Breast epithelium (tissue), 4 donors: ENCODE results near the gene CARS1. TPM values are rescaled to one million over a fixed set of nuclear protein-coding genes. Genes with fewer than 3 reads are reported as not detected.

Source experiments
- DNase-seq, 2 donors: peaks; one replicate each; pipeline ENCODE4 v3.0.0-alpha.2; 2019; ENCODE audit warnings: low spot score in 2 of 2
- H3K27ac ChIP-seq, 2 donors: fragments of 200-600 bp; sonication (generic) in 1 of 2; one replicate each; pipeline ENCODE4 v1.5.1; 2016 to 2019; ENCODE audit warnings: mild to moderate bottlenecking in 1 of 2
- H3K27me3 ChIP-seq, 2 donors: fragments of 200-600 bp; sonication (generic) in 1 of 2; one replicate each; pipeline versions ENCODE4 v1.5.1 to v1.6.0; 2017 to 2019; ENCODE audit warnings: control low read depth in 1 of 2, mild to moderate bottlenecking in 1 of 2
- H3K36me3 ChIP-seq: fragments of 200-600 bp; one replicate; pipeline ENCODE4 v1.5.1; 2019
- H3K4me1 ChIP-seq, 2 donors: fragments of 200-600 bp; sonication (generic); one replicate each; pipeline ENCODE4 v1.5.1; 2016 to 2019; ENCODE audit warnings: control low read depth in 1 of 2
- H3K4me3 ChIP-seq, 3 donors: fragments of 200-600 bp; sonication (generic); 1 replicate in 2 of 3; 2 replicates in 1 of 3; pipeline ENCODE4 v1.5.1; 2016 to 2019; ENCODE audit warnings: mild to moderate bottlenecking in 3 of 3, moderate library complexity in 2 of 3
- H3K9me3 ChIP-seq, 2 donors: fragments of 200-600 bp; sonication (generic) in 1 of 2; one replicate each; pipeline ENCODE4 v1.5.1; 2016 to 2019; ENCODE audit warnings: control low read depth in 1 of 2
- CTCF ChIP-seq, 3 donors: fragments of 450-650 bp; IDR thresholded peaks; one replicate each; pipeline ENCODE4 v1.5.1; 2016 to 2017; ENCODE audit warnings: antibody characterized with exemption in 3 of 3, mild to moderate bottlenecking in 3 of 3, moderate library complexity in 3 of 3
- POLR2A ChIP-seq: fragments of 450-650 bp; IDR thresholded peaks from one replicate; pipeline ENCODE4 v1.6.1; 2016; ENCODE audit warnings: antibody characterized with exemption, mild to moderate bottlenecking, moderate library complexity
- POLR2AphosphoS5 ChIP-seq, 3 donors: sonication (generic); formaldehyde crosslinking; IDR thresholded peaks; one replicate each; pipeline ENCODE4 v1.6.1; 2017; ENCODE audit warnings: antibody characterized with exemption in 3 of 3
- intact Hi-C: fragments of 100-400 bp; cut with DNase I; formaldehyde crosslinking; loops from one replicate; pipeline ENCODE4 v1.15.1; 2023; ENCODE audit warnings: low total_unique reads
- total RNA-seq, 3 donors: library from RNA; depleted of rRNA; stranded (reverse); fragments of >200 nt; gene quantifications; one replicate each; pipeline ENCODE4 v1.1.0, GENCODE V29; 2016

CARS1 gene
- total RNA-seq, 3 donors from 2014 or later: 30.1 to 42.6 (median 40.7) TPM

DNA sequence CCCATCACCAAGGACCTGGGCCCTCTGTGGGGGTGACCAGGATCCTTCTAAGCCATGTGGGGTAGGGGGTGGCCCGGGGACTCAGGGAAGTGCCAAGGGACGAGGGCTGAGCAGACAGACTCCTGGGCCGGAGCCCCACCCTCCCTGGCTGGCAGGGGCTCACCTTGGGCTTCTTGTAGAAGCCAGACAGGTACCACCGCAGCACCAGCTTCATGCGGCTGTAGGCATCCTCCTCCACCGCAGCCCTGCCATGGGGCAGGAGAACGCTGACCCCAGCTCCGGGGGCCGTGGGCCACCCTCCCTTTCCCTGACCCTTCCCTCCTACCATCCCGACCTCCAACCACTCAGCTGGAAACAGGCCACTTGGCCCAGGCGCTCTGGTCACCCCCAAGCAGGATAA lies 45.9 kb upstream of the CARS1 start:
- Histone ChIP-seq H3K27me3 (no peaks in the 10 kb centered on the region), H3K36me3 (no peaks in the 10 kb centered on the region), H3K27ac (no peak overlapping the region), H3K9me3 (no peaks in the 10 kb centered on the region), H3K4me3 (no peak overlapping the region), H3K4me1 (no peaks in the 10 kb centered on the region)
- intact Hi-C loops: loop anchor here (10.0 kb wide), 1 partner anchor 112 kb away; the partner anchor contains the start of gene MRGPRG
- no peak for DNase-seq
- TF ChIP-seq POLR2A: no peak
- TF ChIP-seq CTCF (IDR thresholded peaks at IDR 0.05): no peak
- TF ChIP-seq POLR2AphosphoS5 (IDR thresholded peaks at IDR 0.05): no peak

GRCh38 chr11:3102641-3102921 lies 45.4 kb upstream of the CARS1 start:
- Histone ChIP-seq H3K36me3 (no peaks in the 10 kb centered on the region), H3K9me3 (no peaks in the 10 kb centered on the region), H3K4me3 (no peak overlapping the region), H3K27me3 (no peaks in the 10 kb centered on the region), H3K27ac (no peak overlapping the region), H3K4me1 (no peaks in the 10 kb centered on the region)
- DNase-seq: no peak
- intact Hi-C loops: loop anchor here (10.0 kb wide), 1 partner anchor 112 kb away; the partner anchor contains the start of gene MRGPRG
- no peak for TF ChIP-seq CTCF (IDR thresholded peaks at IDR 0.05)
- no peak for TF ChIP-seq POLR2AphosphoS5 (IDR thresholded peaks at IDR 0.05)
- TF ChIP-seq POLR2A: no peak

DNA sequence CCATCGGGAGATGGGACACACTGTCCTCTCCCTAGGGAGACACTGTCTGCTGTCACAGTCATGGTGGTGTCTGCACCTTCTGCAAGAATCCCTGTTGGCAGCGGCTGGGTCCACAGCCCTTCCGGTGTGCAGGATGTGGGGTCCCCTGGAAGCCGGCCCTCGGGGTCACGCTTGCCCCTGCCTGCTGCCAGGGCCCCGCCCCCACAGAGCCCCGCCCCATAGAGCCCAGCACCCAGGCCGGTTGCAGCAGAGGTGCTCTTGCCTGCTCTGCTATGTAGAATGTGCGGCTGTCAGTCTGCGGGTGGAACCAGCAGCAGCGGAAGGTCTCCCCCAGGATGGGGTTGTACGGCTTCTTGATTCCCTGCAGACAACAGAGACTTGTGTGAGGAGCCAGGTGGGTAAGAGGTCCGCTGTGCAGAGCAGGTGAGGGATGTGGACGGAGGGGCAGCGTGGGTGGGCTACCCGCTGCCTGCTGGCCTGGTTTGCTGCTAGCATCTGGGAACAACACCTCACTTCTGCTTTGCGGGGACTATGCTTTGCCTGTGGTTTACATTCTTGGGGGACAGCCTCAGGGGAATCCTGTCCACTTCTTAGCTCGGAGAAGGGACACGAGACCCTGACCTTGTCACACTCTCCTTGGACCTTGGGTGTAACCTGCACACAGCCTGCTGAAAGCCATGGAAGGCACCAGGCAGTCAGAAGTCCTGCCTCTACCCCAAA lies 44.9 kb upstream of the CARS1 start:
- Histone ChIP-seq H3K9me3 (no peaks in the 10 kb centered on the region), H3K4me3 (no peak overlapping the region), H3K27ac (no peak overlapping the region), H3K4me1 (no peaks in the 10 kb centered on the region), H3K27me3 (no peaks in the 10 kb centered on the region), H3K36me3 (no peaks in the 10 kb centered on the region)
- DNase-seq: no peak
- TF ChIP-seq CTCF (IDR thresholded peaks at IDR 0.05): no peak
- intact Hi-C loops: loop anchor here (10.0 kb wide), 1 partner anchor 113 kb away; the partner anchor contains the start of gene MRGPRG

- no peaks in the 10 kb centered on the region for H3K27me3 ChIP-seq
- H3K4me3 ChIP-seq: no peak overlapping the region
- H3K9me3 ChIP-seq: no peaks in the 10 kb centered on the region
- no peaks in the 10 kb centered on the region for H3K4me1 ChIP-seq
- no peak overlapping the region for H3K27ac ChIP-seq
- TF ChIP-seq POLR2A (no peak), CTCF (IDR thresholded peaks at IDR 0.05) (no peak), POLR2AphosphoS5 (IDR thresholded peaks at IDR 0.05) (no peak)
- intact Hi-C loops: loop anchor here (10.0 kb wide), 1 partner anchor 1824 kb away; no protein-coding TSS in a partner anchor
- no peaks in the 10 kb centered on the region for H3K36me3 ChIP-seq
- DNase-seq: no peak
These were observed 42.0 kb upstream of the CARS1 start for GRCh38 chr11:3099178-3099577.

GRCh38 chr11:3096909-3097530 lies 39.8 kb upstream of the CARS1 start:
- H3K27ac ChIP-seq: no peak overlapping the region
- TF ChIP-seq POLR2AphosphoS5 (IDR thresholded peaks at IDR 0.05) (no peak), CTCF (IDR thresholded peaks at IDR 0.05) (no peak), POLR2A (no peak)
- intact Hi-C loops: loop anchor here (10.0 kb wide), 1 partner anchor 1822 kb away; no protein-coding TSS in a partner anchor
- H3K36me3 ChIP-seq: no peaks in the 10 kb centered on the region
- H3K4me1 ChIP-seq: no peaks in the 10 kb centered on the region
- H3K9me3 ChIP-seq: no peaks in the 10 kb centered on the region
- H3K4me3 ChIP-seq: no peak overlapping the region
- no peaks in the 10 kb centered on the region for H3K27me3 ChIP-seq
- DNase-seq: peak in 1 of 2 donors; percentile 17
